ENCODE measurements around the gene WASHC3. TPM values are rescaled to one million over a fixed set of nuclear protein-coding genes. Genes with fewer than 3 reads are reported as not detected.
"Not testable (repeated sequence)": the region's sequence is repeated elsewhere in the genome, so short reads cannot be mapped to it uniquely, and the experiment has no call there.

WASHC3 gene
- total RNA-seq, 1 donor from 2014 or later, result 30.1 TPM

- ATAC-seq, result no peak
These were observed 10.9 kb downstream of the WASHC3 start for GRCh38 chr12:102050660-102051430.

DNA sequence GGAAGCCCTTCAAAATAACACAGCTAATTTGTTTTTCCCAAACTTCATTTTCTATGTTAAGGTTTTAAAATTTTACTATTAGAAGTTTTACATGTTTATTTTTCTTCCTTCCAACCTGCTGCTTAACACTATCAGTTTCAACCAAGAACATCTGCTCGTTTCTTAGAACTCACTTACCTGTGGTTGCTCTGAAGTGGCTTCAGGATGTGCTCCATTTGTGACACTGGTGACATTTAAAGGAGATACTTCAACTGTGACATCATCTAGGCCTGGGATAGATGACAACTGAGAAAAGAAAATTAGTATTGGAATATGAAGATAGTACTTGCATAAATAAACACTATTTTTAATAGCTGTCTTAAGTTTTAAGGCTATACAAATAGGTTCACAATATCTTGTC is 17.9 kb downstream of the WASHC3 start:
- ATAC-seq, result no peak

GRCh38 chr12:102033991-102034745 is 27.6 kb downstream of the WASHC3 start:
- ATAC-seq, result no peak

DNA sequence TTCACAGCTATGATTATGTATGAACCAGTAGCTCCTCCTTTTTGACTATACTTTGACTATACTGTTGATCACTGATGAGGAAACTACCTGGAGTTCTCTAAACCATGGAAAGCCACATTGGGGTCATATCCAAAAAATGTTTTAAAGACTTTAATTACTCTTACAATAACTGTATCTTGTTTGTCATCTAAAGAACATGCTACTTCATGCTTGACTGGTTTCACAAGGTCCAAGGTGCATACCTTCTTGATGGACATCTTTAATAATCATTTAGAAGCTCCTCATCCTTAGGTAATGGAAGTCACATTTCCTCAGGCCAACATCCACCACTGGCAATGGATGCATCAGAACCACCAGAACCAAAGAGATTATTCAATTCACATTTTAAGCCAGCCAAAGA is 29.9 kb downstream of the WASHC3 start:
- no peak for ATAC-seq

GRCh38 chr12:102029141-102029540 is 32.6 kb downstream of the WASHC3 start:
- ATAC-seq, result no peak

GRCh38 chr12:102026728-102027127 is 35.1 kb downstream of the WASHC3 start:
- ATAC-seq, result no peak

DNA sequence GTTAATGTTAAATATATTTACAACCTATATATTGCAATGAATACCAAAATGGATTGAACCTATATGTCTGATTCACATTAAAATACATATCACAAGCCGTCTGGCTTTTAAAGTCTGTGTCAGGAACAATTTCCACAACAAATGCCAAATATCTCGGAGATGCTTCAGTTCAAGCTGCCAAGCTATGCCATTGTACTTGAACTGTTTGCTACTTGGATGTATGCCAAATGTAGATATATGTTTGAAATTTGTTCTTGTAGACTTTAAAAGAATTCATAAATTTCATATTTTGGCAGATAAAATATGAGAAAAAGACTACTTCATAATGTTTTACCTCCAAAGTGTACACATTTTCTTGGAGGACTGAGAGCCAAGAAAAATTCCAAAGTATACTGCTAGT is 37.0 kb downstream of the WASHC3 start:
- no peak for ATAC-seq

- no peak for ATAC-seq
These were observed 38.4 kb downstream of the WASHC3 start for GRCh38 chr12:102023343-102023930.

GRCh38 chr12:102022286-102022685 is 39.5 kb downstream of the WASHC3 start:
- no peak for ATAC-seq

- no peak for ATAC-seq
These were observed 40.1 kb downstream of the WASHC3 start for GRCh38 chr12:102021540-102022246.

GRCh38 chr12:102018607-102019006 is 43.2 kb downstream of the WASHC3 start:
- not testable (repeated sequence) for ATAC-seq

DNA sequence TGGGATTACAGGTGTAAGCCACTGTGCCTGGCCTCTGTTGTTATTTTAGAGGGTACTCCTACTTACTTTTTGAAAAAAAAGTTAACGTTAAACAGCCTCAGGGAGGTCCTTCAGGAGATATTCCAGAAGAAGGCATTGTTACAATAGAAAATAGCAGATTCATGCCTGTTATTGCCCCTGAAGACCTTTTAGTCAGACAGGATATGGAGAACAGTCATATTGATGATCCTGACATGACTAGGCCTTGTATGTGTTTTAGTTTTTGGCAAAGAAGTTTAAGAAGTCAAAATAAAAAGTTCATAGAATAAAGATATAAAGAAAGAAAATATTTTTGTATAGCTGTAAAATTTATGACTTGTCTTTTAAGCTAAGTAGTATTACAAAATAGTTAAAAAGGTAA is 45.3 kb downstream of the WASHC3 start:
- no peak for ATAC-seq

DNA sequence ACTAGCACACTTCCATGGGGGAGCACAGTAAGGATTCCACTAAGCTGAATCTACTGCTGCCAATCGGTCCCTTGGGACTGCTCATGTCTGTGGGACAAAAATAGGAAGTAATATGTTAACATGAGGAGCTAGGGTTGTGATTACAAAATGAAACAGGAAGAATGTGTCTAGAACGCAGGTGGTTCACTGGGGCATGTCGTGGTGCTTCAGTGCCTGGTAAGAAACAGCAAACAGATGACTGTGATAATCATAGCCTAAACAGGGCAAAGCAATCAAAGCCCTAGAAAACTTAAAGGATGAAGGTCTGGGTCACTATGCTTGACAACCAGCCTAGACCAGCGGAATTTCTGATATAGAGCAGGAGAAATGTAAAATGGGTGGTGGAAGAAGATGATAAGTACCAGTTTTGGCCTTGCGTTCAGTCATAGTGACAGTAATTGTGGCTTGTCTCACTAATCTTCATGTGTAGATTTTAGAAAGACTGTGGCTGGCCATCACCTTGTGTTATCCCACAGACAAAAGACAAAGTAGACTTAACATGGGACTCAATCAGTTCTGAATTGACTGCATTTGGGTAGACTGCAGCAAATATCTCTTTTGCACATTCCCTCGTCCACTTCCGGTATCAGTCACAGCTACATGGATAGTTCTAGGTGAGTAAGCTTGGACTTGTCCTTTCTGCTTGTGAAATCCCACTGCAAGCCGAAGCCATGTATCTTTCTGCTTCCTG is 51.4 kb downstream of the WASHC3 start:
- peak; percentile 44 for ATAC-seq

- no peak for ATAC-seq
These were observed 52.0 kb downstream of the WASHC3 start for GRCh38 chr12:102009796-102010195.

- ATAC-seq, result no peak
These were observed 53.1 kb downstream of the WASHC3 start for GRCh38 chr12:102008615-102009126.

- ATAC-seq, result no peak
These were observed 56.5 kb downstream of the WASHC3 start for GRCh38 chr12:102005256-102005655.

DNA sequence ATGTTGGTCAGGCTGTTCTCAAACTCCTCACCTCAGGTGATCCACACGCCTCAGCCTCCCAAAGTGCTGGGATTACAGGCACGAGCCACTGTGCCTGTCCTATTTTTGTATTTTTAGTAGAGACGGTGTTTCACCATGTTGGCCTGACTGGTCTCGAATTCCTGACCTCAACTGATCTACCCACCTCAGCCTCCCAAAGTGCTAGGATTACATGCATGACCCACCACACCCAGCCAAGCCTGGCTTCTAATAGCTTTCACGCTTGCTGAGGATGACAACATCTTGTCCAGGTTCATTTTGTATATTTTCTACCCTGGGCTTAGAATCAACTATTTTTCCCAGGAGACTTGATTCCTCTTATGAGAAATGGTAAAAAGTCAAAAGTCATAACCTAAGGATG is 64.7 kb downstream of the WASHC3 start:
- no peak for ATAC-seq

DNA sequence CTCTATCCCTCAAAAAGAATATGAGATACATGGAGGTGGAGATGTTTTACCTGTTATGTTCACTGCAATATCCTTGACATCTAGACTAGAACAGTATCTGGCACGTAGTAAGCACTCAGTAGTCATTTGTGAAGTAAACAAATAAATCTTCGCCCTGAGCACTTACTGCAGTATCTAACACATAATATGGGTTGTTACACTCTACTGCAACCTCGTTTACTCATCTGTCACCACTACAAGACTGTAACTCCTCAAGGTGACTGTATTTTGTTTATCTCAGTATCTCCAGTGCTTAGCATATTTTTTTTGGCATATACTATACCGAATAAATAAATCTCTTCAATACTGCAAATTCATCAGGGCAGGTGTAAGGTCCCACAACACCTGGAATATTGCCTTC is 66.1 kb downstream of the WASHC3 start:
- ATAC-seq, result no peak

DNA sequence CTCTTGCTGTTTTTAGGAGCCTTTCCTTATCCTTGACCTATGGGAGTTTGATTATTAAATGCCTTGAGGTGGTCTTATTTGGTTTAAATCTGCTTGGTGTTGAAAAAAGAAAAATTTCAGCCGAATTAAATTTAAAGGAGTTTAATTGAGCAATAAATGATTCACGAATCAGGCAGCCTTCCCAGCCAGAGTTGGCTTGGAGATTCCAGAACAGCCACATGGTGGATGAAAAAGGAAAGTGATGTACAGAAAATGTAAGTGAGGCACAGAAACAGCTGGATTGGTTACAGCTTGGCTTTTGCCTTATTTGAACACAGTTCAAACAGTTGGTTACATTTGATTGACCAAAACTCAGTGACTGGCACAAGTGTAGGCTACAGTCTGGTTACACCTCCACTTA is 69.7 kb downstream of the WASHC3 start:
- no peak for ATAC-seq

- ATAC-seq, result no peak
These were observed 79.5 kb downstream of the WASHC3 start for GRCh38 chr12:101982307-101982706.

DNA sequence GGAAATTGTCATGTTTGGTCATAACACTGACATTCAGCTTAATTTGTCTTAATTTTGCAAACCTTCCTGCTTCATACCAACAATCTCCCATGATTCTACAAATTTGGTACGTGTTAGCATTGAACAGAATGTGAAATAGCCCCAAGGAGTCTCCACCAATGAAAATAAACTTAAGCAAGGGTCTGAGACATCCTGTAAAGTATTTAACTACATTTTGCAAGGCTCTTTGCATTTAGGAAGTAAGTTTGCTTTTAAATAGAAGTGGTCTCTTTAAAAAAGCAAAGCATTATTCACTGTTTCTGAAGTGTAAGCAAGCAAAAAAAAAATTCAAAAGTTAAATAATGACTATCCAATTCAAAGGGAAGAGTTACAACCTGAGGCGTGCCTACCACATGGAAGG is 79.9 kb downstream of the WASHC3 start:
- ATAC-seq, result no peak

GRCh38 chr12:101968770-101969169 is 93.0 kb downstream of the WASHC3 start:
- ATAC-seq, result no peak
